ENCODE results near the gene RYR3.
"Not testable (repeated sequence)": the region's sequence is repeated elsewhere in the genome, so short reads cannot be mapped to it uniquely, and the experiment has no call there.

RYR3 gene

DNA sequence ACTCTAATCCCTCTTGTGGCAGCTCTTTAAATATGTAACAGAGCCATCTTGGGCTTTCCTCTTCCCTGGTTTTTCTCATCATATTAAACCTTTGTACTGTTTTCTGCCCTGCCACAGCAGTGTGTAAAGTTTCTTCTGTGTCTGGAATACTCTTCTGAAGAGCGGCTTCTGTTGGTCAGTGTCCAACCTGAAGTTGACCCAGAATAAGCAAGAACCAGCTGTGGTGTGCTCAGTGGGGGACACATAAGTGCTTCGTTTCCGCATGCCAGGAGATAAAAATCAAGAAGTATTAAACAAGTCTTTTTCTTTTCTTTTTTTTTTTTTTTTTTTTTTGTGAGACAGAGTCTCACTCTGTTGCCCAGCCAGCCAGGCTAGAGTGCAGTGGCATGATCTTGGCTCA, 484.3 kb downstream of the RYR3 start:
- DNase-seq: no peak

DNA sequence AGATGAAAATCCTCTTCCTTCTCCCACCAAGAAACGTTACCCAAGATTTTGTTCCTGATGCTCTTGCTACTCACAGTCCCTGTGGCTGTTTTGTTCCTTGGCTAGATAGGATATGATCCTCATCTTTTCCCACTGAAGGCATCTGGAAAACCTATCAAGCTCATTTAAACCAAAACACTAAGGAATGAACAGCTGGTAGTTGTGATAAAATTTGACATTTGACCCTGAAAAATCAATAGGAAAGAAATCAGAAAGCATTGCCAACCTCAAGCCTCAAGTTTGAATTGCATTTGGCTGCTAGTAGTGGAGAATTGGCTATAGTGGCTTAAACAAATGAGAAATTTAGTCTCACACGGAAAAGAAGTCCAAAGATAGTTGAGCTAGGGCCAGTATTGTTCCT, 486.9 kb downstream of the RYR3 start:
- no peak for DNase-seq

DNA sequence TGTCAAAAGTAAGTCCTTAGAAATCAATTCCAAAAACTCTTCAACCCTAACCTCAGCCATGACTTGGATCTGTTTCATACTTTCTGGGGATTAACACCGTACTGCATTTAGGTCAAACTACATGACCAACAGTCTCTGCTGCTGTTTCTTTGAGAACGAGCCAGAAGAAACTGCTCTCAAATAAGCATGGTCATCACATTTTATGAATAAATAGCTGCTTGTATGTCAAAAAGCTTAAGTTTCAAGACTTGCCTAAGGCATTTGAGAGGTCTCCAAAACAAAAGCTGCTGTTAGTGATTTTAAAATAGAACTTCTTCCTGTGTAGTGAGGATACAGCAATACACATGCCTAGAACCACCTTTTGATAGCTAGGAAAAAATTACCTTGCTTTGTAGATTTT, 491.2 kb downstream of the RYR3 start:
- no peak for DNase-seq

DNA sequence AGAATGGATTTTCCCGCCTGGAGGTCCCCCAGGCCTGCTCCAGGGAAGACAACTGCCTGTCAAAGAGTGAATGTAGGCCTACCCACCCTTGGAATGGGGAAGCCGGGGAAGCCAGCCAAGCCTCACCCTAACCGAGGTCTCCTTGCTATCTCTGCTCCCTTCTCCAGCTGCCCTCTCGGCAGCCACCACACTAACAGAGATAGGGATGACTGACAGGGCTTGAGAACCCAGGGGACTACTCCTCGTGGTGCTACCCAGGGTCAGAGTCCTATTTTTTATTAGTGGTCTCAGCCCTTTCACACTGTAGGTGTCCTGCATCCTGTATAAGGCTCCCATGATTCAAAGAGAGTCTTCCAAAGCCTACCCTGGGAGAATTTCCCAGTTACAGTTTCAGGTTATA, 496.9 kb downstream of the RYR3 start:
- no peak for DNase-seq

DNA sequence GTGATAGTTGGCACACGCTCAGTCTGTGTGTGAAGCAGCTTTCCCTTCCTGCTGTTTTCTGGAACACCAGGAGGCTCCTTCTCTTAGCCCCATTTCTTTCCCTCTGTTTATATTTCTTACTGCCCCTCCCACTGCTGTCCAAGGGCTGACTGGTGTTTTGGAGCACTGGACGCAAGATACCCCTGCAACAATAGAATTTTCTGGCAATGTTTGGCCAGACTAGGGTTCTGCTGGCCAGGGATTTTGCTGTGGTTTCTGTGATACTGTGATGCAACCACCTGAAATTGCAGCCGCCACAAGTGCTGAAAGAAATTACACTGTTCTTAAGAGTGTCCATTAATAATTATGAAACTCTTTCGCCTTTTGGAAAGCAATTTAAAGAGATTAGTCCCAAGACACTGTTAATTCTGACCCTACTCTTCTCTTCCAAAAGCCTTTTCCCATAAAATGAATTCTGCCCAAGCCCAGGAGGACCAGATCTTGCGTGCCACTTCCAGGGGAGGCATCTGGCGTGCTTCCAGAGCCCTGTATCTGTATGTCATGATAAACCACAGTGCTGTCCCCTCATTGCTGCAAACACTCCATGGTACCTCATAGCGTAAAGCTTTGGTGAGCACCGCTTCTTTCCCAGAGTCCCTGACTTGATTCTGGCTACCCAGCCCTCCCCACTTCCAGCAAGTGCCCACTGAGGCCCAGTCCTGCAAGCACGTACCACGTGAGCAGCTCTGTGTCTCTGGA, 498.1 kb downstream of the RYR3 start:
- no peak for DNase-seq

DNA sequence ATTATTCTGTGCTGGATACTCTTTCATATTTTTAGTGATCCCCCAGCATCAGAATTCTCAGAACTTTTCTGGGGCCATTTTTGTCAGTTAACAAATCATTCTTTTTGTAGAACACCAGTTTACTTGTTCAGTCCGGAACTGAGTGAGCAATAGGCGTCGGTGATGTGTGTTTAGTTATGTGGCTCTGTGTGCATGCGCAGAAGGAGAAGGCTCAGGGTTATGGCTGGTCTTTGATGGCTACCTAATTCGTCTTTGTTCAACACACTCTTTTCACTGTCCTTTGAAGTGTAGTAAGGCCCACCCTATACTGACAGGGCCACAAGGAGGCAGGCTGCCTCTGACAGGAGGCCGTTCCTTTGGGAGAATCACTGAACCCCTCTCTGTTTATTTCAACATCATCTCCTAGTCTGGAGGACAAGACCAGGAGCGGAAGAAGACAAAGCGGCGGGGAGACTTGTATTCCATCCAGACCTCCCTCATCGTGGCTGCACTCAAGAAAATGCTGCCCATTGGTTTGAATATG, 499.4 kb downstream of the RYR3 start:
- DNase-seq: no peak

DNA sequence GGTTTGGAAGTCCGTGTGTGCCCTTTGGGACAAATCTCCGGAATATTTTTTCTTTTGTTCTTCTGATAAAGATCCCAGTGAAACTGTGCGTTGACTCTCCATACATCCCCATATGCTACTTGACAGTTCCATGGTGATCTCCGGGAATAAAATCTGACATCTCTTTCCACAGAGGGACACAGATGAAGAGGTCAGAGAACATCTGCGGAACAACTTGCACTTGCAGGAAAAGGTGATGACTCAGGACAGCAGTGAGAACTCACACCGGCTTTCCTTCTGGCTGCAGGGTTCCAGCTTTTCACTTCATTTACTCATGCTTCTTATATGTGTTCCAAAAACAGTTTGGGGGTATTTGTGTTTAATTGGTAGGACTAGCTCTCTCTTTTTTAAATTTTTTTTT, 500.0 kb downstream of the RYR3 start:
- DNase-seq: no peak

DNA sequence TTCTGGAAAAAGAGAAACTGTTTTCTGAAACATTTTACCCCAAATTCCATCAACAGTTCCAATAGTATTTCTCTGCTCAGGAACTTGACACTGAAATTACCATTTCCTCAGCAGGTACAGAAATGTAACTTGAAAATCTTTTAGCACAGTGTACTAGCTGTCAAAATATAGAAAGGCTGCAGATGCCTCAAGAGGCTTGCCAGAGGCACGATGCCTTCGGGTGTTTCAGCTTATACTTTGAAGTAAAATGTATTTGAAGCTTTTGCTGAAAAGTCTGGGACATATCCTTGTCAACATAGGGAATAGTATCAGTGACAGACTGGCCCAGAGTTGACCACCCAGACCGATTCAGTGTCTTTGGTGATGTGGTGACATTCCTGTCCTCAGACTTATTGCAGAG, 503.1 kb downstream of the RYR3 start:
- DNase-seq: no peak

DNA sequence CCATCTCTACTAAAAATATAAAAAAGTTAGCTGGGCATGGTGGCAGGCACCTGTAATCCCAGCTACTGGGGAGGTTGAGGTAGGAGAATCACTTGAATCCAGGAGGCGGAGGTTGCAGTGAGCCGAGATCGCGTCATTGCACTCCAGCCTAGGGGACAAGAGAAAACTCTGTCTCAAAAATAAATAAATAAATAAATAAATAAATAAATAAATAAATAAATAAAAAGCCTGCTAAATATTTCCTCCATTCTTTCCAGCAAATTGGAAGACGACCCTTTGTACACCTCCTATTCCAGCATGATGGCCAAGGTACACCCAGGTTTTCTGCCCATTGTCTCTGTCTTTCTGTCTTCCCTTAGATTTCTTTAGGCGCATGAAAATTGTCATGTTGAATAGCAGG, 508.7 kb downstream of the RYR3 start:
- not testable (repeated sequence) for DNase-seq

DNA sequence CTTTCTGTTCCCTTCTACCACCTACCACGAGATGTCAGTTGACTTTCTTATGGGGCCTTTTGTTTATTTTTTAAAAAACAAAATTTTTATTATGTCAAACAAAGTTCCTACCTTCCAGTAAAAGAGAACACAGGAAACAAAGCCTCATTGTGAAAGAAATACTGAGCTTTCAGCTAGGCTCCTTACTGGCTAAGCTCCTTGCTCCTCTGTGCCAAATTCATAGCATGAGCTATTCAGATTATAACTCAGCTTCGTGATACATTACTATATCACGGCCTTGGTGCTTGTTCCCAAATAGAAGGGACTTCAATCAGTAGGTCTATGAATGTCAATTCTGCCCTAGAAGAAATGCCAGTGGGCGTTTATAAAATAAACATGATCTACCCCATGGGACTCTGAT, 511.7 kb downstream of the RYR3 start:
- DNase-seq: no peak

DNA sequence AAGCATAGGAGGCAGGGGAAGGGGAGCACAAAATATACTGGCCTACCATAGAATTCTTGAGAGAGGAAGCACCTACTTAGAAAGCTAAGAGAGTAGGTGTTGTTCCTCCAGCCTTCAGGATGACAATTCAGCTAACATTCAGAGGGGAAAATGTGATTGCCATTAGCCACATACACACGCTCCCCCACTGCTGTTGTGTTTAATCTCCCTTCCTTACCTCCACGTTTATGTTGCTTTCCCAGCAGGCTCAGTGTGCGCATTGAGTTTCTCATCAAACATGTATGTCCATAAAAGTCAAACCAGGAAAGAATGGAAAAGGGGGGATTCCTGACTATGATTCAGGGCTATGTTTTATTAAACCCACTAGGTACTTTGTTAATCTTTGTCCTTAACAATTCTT, 512.4 kb downstream of the RYR3 start:
- DNase-seq: no peak

DNA sequence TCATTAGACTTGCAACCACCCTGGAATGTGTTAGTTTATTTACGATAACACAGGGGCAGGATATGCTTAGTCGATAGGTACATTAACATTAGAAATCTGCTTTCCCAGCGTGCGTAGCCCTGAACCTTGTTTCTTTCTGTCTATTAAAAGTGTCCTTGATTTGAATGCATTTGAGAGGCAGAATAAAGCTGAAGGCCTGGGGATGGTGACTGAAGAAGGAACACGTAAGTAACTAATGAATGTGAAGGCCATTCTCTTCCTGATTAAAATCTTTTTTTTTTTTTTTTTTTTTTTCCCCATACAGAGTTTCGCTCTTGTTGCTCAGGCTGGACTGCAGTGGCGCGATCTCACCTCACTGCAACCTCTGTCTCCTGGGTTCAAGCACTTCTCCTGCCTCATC, 514.7 kb downstream of the RYR3 start:
- DNase-seq: no peak

DNA sequence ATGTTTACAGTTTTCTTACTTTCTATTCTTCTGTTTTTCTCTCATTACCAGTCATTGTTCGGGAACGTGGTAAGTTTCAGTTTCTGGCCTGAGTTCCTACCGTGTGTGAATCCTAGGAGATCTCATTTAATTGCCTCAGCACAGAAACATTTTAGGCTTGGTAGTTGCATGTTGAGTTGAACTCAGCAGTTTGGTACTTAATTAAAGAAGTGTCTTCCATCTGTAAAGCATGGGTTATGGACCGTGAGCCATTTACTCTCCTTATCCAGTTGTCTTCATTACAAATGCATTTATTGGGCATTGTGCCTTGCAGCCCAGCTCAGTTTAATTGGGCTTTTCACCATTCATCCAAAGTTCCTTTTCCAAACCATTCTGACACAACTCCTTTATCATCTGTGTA, 515.4 kb downstream of the RYR3 start:
- no peak for DNase-seq

DNA sequence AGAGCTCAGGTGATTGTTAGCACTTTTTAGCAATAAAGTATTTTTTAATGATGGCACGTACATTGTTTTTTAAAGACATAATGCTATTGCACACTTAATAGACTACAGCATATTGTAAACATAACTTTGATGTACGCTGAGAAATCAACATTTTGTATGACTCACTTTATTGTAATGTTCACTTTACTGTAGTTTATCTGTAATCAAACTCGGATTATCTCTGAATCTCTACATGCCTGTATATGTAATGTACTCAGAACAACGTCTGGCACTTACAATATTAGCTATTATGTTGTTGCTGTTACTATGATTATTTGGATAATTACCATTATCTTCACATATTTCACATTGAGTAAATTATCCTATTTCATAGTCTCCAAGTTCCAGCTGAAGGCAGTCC, 519.6 kb downstream of the RYR3 start:
- DNase-seq: no peak

DNA sequence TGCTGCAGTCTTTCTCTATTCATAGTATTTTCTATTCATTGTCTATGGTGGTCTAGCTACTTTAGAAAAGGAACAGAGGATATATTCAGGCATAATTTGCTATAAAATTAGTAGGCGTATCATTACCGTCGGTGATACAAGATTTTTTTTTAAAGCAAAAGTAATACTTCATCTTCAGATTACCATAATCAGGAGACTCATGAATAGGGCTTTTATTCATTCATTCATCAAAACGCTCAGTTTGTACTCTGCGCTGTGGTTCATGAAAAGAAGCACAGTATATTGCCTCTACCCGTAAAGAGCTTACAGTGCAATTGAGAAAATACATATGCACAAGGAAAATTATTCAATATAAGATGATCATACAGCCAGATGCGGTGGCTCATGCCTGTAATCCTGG, 520.9 kb downstream of the RYR3 start:
- DNase-seq: no peak

DNA sequence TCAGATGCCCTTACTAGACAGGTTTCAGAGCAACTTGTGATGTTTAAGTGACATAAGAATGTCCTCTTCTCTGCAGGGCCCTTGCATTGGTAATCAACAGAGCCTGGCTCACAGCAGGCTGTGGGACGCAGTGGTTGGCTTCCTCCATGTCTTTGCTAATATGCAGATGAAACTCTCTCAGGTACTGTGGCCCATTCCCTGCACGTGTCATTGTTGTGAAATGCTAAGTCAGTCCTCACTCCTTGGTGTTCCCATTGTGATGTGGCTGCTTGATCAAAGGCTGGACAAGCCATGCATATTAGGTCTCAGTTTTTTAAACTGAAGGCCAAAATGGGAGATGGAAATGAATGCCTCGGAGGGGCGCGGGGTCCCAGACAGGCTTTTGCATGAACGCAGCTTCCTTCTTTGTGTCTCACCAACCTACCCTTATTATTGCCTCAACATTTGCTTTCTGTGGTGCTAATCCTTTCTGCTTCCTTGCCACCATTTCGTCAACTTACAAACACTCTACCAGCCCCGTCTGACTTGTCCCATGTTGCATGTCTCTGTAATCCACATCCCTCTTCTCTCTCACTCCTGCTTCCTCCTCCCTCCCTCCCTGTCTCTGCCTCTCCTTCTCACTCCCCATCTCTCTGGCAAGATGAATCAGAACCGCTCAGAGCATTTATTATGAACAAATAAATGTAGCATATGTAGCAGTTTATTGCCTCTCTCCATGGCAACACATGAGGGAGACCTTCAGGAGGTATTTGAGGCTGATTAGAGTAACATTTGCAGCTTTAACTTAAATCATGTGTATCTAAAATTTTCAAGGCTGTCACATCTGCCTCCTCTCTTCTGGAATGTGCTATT, 524.4 kb downstream of the RYR3 start:
- no peak for DNase-seq

DNA sequence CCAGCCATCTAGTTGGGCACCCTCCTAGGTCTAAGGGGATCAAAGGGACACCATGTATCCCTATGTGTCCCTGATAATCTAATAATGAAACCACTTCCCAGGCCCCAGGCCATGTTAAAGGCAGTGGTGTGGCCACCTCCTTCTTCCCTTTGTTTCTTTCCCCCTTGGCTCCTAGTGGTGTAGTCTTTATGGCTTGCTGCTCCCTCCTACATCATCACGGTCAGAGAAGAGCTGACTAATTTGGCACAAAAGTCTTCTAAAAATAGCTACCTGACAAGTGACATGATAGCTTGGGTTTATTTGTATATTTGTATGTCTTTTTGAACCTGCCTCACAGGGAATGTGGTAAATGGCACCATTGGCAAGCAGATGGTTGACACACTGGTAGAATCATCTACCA, 526.5 kb downstream of the RYR3 start:
- no peak for DNase-seq

DNA sequence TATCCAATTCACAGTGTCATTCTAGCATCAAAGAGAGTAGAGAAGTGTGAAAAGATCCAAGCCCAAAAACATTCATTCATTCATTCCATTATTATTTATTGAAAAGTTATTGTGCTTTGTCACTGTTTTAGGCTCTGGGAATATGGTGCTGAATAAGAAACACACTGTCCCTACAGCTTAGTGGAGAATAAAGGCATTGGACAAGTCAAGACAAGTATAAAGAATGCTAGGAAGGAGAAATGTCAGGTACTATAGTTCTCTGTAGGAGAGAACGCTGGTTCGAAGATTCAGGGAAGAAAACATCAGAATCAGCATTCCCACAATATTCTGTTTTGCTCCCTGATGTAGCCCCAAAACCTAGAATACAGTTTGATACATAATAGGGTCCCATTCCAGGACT, 528.8 kb downstream of the RYR3 start:
- DNase-seq: no peak

DNA sequence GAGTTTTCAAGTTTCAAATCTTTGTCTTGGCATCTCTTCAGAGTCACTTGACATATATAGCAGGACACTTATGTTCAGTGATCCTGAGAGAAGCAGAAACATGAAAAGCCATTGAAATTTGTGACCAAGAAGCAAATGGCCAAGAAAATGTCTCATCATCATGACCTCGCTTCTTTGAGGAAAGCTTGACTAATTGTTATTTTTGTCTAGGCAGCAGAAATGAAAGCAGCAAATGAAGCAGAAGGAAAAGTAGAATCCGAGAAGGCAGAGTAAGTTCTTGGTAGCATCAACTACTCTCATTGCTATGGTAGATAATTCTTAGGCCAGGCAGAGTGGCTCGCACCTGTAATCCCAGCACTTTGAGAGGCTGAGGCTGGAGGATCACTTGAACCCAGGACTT, 529.8 kb downstream of the RYR3 start:
- no peak for DNase-seq

DNA sequence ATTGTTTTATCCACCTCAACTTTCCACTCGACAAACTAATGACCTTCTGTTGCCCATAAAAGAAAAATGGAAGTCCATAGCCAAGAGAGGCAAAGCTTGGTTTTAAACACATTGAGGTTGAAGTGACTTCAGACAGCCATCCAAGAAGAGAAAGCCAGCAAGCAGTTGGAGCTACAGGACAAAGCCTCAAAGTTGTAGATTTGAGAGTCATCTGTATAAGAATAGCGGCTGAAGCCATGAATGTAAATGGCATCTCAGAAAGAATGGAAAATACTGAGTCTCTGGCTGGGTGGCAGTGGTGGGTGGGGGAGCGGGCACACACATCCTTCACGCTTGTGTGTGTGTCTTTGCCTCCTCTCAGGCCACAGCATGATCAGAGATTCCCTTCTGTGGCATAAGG, 533.4 kb downstream of the RYR3 start:
- DNase-seq: no peak

DNA sequence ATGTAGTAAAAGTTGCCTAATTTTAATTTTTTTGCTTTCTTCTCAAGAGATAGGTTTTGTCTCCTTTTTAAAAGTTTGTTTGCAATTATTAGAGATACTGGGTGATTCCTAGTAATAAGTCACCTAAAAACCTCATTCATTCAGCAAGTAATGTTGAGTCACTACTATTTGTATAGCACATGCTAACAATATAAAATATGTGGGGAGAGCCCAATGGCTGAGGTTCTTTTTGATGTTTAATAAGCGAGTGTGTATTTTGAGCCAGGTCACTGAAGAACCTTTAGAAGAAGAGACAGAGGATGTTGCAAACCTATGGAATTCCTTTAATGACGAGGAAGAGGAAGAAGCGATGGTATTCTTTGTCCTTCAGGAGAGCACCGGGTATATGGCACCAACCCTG, 533.8 kb downstream of the RYR3 start:
- DNase-seq: no peak

DNA sequence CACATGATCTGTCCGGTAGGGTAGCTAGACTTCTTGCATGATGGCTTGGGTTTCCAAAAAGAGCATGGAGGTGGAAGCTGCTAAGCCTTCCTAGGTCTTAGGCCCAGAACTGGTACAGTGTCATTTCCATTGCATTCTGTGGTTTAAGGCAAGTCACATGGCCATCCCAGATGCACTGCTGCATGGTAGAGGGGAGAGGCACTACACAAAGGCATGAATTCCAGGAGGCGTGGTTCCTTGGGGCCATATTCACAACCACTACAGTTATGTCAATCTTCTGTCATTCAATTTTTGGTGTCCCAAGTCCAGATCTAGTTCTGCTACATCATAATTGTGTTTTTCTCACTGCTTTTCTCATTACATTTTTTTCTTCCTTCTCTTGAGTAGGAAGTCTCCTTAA, 535.4 kb downstream of the RYR3 start:
- DNase-seq: no peak

DNA sequence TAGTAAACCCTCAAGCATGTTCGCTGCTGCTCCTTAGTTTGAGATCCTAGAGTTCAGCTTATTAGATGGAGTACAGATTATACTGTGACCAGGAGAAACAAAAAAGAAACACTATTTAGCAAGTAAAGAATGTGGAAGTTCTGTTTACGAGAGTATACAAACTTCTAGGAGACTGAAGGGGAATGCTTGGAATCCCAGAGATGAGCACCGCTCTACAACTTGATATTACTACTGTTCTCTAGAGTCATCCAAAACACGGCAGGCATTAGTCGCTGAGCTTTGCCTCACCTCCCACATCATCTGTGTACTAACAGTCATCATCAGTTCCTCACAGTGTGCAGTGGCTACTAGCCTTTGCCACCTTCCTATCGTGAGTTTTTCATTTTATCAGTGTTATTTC, 536.1 kb downstream of the RYR3 start:
- no peak for DNase-seq

DNA sequence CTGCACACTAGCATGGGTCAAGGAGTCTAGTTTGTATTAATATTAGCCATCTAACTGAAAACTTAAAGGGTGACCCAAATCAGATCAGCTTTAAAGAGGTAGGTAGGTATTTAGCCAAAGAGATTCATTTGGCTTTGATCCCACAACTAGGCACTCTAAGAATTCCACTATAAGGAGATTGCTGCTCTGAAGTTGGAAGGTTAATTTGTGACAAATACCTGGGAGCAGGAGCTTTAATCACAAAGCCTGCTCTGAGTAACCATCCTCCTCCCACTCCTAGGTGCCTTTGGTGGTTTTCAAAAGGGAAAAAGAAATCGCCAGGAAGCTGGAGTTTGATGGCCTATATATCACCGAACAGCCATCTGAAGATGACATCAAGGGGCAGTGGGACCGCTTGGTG, 537.2 kb downstream of the RYR3 start:
- DNase-seq: no peak

DNA sequence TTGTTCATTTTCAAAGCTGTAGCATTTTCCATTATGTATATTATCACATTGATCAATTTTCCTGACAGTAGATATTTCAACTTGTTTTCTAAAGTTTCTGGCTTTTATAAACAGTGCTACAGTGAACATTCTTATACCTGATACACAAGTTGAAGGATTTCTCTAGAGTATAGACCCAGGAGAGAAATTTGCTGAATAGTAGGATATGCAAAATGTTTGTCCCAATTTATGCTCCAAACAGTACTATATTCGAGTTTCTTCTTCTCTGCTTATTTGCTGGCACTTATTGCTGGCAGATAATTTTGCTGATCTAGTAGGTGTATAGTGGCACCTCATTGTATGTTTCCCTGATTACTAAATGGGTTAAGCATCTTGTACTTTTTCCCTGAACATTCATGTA, 540.3 kb downstream of the RYR3 start:
- DNase-seq: no peak

Data from NCI-H524 treated with DMSO at 0.1 percent for 48 hours (cell line).